ENCODE results near the gene ZNF775.

ZNF775 gene

DNA sequence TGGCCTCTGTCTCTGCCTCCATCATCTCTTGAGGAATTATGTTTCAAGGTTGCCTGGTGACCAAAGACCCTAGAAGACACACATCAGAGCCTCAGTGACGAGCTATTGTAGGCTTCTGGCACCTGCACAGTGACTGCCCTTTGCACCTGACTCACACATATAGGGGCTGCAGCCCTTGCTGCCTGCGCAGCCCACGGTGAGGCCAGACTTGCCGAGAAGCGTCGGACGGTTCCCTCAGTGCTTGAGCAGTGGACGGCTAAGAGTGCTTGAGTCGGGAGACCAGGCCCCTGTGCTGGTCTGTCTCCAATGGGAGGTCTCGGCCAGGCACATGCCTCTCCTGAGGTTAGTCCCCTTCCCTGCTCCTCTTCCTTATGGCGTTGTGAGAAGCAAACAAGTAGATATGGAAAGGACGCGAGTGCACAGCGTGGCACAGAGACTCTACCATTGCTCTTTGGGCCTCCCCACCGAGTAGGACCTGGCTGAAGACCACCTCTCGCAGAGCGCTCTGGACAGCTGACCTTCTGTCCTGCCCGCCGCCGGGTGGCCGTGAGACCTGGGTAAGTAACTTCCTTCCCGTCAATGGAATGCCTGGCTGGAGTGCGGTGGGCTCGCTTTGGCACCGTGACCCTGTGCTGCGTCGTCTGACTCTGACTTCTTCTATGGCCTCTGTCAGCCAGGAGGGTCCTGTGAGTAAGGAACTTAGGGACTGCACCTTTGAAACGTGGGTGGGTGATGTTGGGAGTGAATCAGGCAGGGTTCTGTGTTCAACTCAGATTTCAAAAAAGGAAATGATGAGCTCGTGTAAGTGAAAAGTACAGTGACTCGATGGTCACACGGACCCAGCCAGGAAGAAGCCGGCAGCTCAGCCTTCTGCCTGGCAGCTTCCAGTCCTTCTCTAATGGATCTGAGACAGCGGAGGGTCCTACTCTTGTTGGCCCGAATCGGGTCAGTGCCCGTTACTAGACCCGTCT, 33.7 kb downstream of the ZNF775 start:
- no peak for DNase-seq (ENCODE audit: low read depth)

DNA sequence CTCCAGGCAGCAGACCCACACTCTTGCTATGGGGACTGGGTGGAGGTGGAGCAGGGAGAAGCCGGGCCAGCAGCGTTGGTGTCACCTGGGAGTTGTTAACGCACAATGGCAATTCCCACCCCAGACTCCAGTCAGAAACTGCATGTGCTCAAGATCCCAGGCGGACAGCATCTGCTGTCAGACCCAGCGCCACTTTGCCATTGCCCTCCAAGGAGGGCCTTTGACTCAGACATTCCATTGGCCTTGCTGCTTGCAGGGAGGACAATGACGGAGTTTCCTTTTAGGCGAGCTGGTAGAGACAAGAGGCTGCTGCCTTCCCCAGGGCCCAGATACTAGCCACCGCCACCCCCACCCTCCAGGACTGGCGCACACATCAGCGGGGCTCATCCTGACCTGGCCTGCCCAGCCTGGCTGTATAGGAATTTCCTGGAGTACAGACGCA, 34.5 kb downstream of the ZNF775 start:
- DNase-seq (ENCODE audit: low read depth), result no peak

DNA sequence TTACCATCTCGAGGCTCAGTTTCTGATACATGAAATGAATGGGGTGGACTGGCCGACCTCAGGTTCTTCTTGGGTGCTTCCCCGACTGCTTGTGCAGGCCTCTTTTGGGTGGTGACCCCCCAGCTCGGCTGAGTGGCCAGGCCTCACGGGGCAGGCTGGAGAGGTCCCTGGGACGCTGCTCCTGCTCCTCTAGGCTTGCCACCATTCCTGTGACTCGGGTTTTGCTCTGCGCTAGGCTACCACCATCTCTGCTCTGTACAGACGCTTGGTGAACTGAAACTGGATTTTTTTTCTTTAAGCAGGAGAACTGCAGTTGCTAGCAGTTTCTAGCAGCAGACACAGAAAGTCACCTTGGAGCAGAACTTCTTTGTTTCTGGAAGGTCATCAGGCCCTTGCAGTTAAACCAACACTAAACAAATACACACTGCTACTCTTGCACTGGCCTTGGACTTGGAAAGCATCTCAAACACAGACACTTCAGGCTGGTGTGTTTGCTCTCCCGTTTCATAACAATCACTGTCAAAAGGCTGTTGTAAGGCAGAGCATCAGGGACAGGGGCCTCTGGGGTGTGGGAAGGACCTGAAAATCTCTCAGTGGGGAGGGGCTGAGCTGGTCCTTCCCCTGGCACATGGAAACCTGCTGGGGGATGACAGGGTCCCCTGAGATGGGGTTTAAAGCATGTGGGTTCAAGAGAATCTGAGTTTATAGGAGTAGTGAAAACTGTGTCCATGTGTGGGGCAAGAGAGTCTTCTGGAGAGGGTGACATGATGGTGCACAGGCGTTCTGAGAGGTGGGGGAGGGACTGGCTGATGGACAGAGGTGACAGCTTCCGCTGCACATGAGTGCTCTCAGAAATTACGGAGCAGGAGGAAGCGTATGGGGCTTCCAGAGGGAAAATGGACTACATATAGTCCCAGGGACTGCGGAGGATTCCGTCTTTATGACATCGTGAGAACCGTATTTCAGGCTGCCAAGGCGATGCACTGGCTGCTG, 36.3 kb downstream of the ZNF775 start:
- DNase-seq (ENCODE audit: low read depth), result no peak

DNA sequence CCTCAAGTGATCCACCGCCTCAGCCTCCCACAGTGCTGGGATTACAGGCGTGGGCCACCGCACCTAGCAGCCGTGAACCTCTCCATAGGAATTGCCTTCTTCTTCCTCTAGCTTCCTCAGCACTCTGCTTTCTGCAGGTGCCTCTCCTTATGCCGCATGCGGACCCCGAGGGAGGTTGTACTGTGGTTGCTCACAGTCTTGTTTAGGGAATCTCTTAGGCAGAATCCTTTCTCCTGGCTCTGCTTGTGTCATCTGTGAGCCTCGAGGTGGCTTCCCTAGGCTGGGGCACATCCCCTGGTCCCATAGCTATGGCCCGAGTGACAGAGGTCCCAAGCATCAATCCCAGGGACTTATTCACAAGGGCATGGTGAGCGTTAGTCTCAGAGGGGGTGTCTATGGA, 38.1 kb downstream of the ZNF775 start:
- no peak for DNase-seq (ENCODE audit: low read depth)

DNA sequence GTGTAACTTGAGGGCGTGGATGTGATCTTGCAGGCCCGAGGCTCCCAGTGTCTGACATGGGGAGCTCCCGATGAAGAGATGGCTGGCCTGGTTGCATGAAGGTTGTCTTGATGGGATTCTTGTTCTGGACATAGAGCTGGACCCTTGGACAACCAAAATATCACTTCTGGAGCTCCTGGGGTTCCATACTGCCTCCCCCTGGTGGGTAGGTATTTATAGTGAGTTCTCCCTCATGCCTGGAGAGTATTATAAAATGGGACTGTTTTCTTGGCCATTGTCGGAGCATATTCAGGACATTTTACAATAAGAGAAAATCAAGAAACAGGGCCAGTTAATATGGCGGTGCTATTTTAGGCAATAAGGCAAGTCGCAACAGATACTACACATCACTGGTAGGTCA, 38.7 kb downstream of the ZNF775 start:
- DNase-seq (ENCODE audit: low read depth), result no peak

GRCh38 chr7:150420242-150420641, 41.1 kb downstream of the ZNF775 start:
- DNase-seq (ENCODE audit: low read depth), result no peak

- DNase-seq (ENCODE audit: low read depth), result peak; percentile 72
Observed at GRCh38 chr7:150420987-150421674, 42.0 kb downstream of the ZNF775 start.

DNA sequence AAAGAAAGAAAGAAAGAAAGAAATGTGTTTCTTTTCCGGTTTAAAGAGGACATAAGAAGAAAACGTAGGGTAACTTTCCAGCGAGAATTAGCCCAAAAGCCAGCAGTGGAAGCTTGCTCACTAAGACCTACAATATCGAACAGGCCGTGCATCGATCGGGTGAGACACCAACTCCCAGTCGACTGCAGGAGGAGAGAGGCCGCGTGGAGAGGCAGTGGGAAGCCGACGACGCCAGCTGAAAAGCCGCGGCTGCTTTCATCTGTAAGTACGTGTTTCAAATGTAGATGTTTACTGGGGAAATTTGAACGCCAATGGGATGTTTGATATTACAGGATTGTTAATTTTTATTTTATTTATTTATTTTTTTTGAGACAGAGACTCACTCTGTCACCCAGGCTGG, 42.7 kb downstream of the ZNF775 start:
- DNase-seq (ENCODE audit: low read depth), result no peak

GRCh38 chr7:150425670-150426069, 46.5 kb downstream of the ZNF775 start:
- no peak for DNase-seq (ENCODE audit: low read depth)

DNA sequence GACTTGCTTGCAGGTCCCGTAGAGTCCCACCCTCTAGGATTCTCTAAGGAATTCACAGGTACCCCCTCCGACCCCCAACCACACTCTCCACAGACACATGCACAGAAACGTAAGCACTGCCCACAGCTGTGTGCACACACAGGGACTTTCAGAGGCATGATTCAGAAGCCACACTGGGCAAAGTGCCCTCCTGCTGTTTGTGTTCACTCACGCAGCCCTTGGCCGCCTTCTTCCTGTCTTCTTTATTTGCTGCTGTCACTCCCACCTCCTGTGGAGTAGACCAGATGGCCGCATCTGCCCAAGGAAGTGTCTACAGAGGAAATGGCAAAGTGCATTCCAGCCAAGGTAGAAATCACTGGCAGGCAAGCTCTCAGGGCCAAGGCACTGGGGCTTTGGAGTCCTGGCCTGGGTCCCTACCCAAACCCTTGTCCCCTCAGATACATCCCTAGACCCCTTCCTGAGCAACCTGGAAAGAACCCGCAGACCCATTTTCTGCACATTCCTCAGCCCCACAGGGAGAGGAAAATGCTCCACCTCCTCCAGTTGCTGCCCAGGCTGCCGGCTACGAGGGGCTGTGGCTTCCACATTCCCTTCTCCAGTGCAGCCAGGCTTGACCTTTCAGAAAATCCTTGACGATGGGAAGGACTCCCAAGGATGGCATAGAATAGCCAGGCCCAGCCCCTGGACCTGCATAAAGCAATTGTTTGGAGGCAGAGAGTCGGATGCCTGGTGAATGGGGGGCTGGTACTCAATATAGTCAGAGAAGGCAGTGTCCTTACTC, 49.7 kb downstream of the ZNF775 start:
- no peak for DNase-seq (ENCODE audit: low read depth)

DNA sequence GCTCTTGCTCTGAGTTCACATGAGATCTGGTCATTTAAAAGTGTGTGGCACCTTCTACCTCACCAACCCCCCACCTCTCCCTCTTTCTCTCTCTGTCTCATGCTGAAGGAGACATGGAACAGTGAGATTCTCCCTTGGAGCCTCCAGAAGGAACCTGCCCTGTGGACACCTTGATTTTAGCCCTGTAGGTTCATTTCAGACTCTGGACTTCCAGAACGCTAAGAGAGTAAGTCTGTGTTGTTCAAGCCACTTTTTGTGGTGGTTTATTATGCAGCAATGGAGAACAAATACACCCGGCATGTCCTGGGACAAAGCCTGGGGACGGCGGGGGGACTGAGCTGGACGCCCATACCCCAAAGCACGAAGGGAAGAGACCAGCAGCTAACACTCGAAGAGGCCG, 50.6 kb downstream of the ZNF775 start:
- no peak for DNase-seq (ENCODE audit: low read depth)

- no peak for DNase-seq (ENCODE audit: low read depth)
Observed at GRCh38 chr7:150430465-150431085, 51.4 kb downstream of the ZNF775 start.

GRCh38 chr7:150431839-150432658, 52.9 kb downstream of the ZNF775 start:
- no peak for DNase-seq (ENCODE audit: low read depth)

DNA sequence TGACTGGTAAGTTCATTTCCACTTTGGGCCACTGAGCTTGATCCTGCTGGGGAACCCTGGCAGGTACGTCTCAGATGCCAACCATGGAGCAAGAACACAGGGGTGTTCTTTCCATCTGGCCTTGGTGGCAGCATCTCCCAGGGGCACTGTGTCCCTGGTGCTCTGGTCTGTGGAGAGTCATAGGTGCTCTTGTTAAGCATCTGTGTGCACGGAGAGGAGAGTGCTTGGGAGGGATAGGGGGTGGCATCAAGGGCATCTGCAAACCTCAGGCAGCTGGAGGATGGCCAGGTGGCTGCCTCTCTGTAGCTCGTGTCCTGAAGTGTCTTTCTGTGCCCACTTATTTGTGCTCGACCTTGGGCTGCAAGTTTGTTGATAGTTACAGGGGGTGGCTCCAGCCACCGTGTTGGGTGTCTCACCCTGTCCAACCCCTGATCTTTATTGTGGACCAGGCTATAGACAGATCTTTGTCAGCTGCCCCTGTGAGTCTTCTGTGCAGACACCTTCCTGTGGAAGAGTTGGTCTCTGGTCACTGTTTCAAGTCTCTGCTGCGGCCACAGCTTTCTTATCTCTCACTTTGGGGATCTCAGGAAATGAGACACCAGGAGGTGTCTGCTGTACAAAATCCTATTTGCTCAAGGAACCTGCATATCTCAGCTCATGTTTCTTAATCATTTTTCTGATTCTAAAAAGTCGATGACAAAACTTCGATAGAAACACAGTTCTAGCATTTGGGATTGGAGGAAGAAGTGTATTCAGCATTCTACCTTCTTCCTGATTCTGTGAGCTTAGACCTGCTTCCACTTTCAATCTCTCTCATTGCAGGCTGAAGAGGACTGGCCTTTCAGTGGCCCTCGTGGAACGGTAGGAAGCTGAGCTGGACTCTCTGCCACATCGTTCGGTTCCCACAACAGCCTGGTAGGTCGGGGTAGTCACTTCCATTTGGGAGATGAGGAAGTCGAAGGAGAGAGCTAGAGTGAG, 54.1 kb downstream of the ZNF775 start:
- DNase-seq (ENCODE audit: low read depth), result no peak

DNA sequence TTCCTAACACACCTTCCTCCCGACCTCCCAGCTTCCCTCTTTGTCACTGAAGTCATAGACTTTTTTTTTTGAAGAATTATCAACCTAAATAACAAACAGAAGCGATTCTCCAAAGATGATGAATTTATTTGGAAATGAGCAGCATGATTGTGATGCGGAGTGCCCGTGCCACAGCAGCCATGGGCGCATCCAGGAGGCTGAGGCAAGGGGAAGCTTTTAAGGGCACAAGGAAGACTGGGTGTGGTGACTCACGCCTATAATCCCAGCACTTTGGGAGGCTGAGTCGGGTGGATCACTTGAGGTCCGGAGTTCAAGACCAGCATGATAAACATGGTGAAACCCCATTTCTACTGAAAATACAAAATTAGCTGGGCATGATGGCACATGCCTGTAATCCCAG, 55.1 kb downstream of the ZNF775 start:
- DNase-seq (ENCODE audit: low read depth), result no peak

DNA sequence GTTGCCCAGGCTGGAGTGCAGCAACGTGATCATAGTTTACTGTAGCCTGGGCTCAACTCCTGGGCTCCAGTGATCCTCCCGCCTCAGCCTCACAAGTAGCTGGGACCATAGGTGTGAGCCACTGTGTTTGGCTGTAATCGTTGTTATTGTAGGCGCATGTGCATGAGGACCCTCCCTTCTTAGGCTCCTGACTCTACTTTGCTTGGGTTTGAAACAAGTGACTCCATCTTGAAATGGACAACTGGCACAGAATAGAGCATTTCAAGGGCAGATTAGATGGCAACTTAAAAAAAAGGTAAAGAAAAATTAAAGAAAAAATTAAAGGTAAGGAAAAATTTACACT, 55.9 kb downstream of the ZNF775 start:
- DNase-seq (ENCODE audit: low read depth), result no peak

GRCh38 chr7:150435390-150436073, 56.4 kb downstream of the ZNF775 start:
- DNase-seq (ENCODE audit: low read depth), result no peak

DNA sequence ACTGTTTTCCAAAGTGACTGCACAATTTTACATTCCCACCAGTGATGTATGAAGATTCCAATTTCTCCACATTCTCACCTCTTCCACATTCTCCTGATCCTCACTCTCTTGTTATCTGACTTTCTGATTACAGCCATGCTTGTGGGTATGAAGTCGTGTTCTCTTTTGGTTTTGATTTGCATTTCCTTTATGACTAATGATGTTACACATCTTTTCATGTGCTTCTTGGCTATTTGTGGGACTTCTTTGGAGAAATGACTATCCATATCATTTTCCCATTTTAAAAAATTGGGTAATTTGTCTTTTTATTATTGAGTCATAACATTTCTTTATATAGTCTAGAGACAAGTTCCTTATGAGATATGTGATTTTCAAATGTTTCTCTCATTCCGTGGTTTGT, 60.8 kb downstream of the ZNF775 start:
- DNase-seq (ENCODE audit: low read depth), result no peak

All from stimulated activated CD8-positive, alpha-beta memory T cell treated with anti-CD3 and anti-CD28 coated beads, Interleukin-7, amount 100 ng/mL, for 24 hours (primary cell).